ACHN (cell line): ENCODE results near the gene ADGRB3.
"Not testable (repeated sequence)": the region's sequence is repeated elsewhere in the genome, so short reads cannot be mapped to it uniquely, and the experiment has no call there.

ENCODE experiments used
- DNase-seq: peaks from one replicate; pipeline ENCODE4 v3.0.0-alpha.2; 2015
- in situ Hi-C: cut with HindIII; loops from 2 replicates; pipeline ENCODE4 v1.10.0; 2017; ENCODE audit warnings: low sequenced_read_pairs, low pct_ligation_motif_present, low pct_unique_long_range_greater_than_20kb

ADGRB3 gene

GRCh38 chr6:68727699-68728098 lies 92.6 kb downstream of the ADGRB3 start:
- in situ Hi-C loops = no loop called here
- no peak for DNase-seq

GRCh38 chr6:68728159-68728979 lies 93.3 kb downstream of the ADGRB3 start:
- DNase-seq = no peak

GRCh38 chr6:68729377-68729903 lies 94.4 kb downstream of the ADGRB3 start:
- no peak for DNase-seq
- in situ Hi-C loops = no loop called here

More at GRCh38 chr6:68728159-68728979, 93.3 kb downstream of the ADGRB3 start:
- in situ Hi-C loops = no loop called here

GRCh38 chr6:68730291-68731054 lies 95.4 kb downstream of the ADGRB3 start:
- no peak for DNase-seq

GRCh38 chr6:68732423-68732822 lies 97.3 kb downstream of the ADGRB3 start:
- no peak for DNase-seq
- in situ Hi-C loops = no loop called here

More at GRCh38 chr6:68730291-68731054, 95.4 kb downstream of the ADGRB3 start:
- in situ Hi-C loops = no loop called here

GRCh38 chr6:68735866-68736265 lies 100.8 kb downstream of the ADGRB3 start:
- DNase-seq = no peak
- in situ Hi-C loops = no loop called here

- in situ Hi-C loops = no loop called here
Observed at GRCh38 chr6:68737061-68737460, 102.0 kb downstream of the ADGRB3 start.

GRCh38 chr6:68738039-68738438 lies 103.0 kb downstream of the ADGRB3 start:
- in situ Hi-C loops = no loop called here
- DNase-seq = no peak

More at GRCh38 chr6:68737061-68737460, 102.0 kb downstream of the ADGRB3 start:
- DNase-seq = no peak

- in situ Hi-C loops = no loop called here
- no peak for DNase-seq
Observed at GRCh38 chr6:68740828-68741500, 105.9 kb downstream of the ADGRB3 start.

GRCh38 chr6:68741501-68742386 lies 106.7 kb downstream of the ADGRB3 start:
- in situ Hi-C loops = no loop called here
- DNase-seq = no peak

- DNase-seq = no peak
Observed at GRCh38 chr6:68743099-68743498, 108.0 kb downstream of the ADGRB3 start.

GRCh38 chr6:68744376-68744775 lies 109.3 kb downstream of the ADGRB3 start:
- in situ Hi-C loops, DNase-seq: not testable (repeated sequence)

More at GRCh38 chr6:68743099-68743498, 108.0 kb downstream of the ADGRB3 start:
- in situ Hi-C loops = no loop called here

- in situ Hi-C loops = no loop called here
- no peak for DNase-seq
Observed at GRCh38 chr6:68746376-68746775, 111.3 kb downstream of the ADGRB3 start.

GRCh38 chr6:68747110-68747790 lies 112.2 kb downstream of the ADGRB3 start:
- in situ Hi-C loops = no loop called here
- DNase-seq = no peak

GRCh38 chr6:68747832-68748231 lies 112.8 kb downstream of the ADGRB3 start:
- DNase-seq, in situ Hi-C loops: not testable (repeated sequence)

- DNase-seq = no peak
- in situ Hi-C loops = no loop called here
Observed at GRCh38 chr6:68754681-68755213, 119.7 kb downstream of the ADGRB3 start.
